Posterior cingulate gyrus (tissue), 11 donors: ENCODE measurements around the gene MACROH2A1.

Experiments used
- DNase-seq, 10 donors: peaks; one replicate each; pipeline versions ENCODE4 v3.0.0 to v3.0.0-alpha.2; 2020 to 2021; ENCODE audit warnings: mixed read lengths in 3 of 10
- intact Hi-C: fragments of 100-400 bp; cut with DNase I; formaldehyde crosslinking; loops from one replicate; pipeline ENCODE4 v1.15.1; 2023

MACROH2A1 gene

GRCh38 chr5:135399794-135400542 is 937 bp upstream of the MACROH2A1 start:
- intact Hi-C loops = no loop called here
- no peak for DNase-seq

- DNase-seq = peak in 3 of 10 donors; percentile 74 to 87 (median 85)
- intact Hi-C loops = no loop called here
Observed at GRCh38 chr5:135398160-135398854, 724 bp downstream of the MACROH2A1 start.

GRCh38 chr5:135397084-135397483 is 1.9 kb downstream of the MACROH2A1 start:
- no peak for DNase-seq
- intact Hi-C loops = no loop called here

- intact Hi-C loops = no loop called here
- no peak for DNase-seq
Observed at GRCh38 chr5:135396459-135397055, 2.5 kb downstream of the MACROH2A1 start.

- intact Hi-C loops = no loop called here
- no peak for DNase-seq
Observed at GRCh38 chr5:135395866-135396265, 3.2 kb downstream of the MACROH2A1 start.

- no peak for DNase-seq
- intact Hi-C loops = no loop called here
Observed at GRCh38 chr5:135395451-135395850, 3.6 kb downstream of the MACROH2A1 start.

DNA sequence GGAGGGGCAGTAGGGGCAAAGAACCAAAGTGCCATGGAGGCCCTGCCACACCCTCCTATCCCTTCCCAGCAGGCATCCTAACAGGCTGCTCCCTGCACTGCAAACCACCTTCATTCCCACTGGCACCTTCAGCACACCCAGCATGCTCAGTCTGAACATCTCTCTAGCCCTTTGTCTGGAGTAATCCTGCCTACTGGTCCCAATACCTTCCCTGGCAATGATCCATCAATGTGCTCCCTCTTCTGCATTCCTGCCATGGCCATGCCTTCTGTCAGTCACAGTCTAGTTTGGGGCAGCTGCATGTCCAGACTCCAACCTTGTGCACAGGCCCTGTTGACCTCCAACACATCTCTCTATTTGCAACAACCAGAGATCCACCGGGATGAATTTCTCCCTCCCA is 4.9 kb downstream of the MACROH2A1 start:
- intact Hi-C loops = no loop called here
- no peak for DNase-seq

DNA sequence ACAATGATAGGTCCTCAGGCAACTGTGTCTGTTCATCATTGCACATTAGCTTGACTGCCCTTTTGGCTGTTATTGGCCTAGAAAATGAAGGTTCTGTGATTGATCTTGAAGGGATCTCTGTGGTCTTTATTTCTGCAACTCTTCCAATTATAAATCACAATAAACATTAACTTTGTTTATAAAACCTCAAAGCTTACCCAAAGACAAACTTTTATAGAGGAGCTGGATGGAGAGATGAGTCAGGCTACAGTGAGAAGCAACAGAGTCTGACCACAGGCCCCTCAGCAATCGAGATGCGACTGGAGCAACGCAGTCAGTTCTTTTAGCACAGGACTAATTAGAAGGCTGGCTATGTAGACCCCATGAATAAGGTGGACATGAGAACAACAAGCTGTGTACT is 5.3 kb downstream of the MACROH2A1 start:
- no peak for DNase-seq
- intact Hi-C loops = no loop called here

GRCh38 chr5:135393229-135393628 is 5.8 kb downstream of the MACROH2A1 start:
- intact Hi-C loops = no loop called here
- no peak for DNase-seq

DNA sequence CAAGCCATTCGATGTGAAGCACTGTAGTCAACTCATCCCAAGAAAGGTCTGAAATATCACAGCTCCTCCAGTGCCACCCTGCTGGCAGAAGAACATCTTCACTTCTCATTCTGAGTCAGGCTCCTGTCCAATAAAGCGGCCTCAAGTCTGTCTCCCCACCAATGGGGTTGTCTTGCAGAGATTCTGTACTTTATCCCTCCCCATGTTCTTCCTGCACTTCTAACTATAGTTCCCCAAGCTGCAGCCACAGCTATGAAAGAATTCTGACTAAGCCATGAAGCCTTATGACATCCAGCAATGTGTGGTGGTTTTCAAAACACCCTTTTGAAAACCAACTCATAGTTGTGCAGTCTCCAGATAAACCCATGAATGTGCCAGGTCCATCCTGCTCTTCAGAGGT is 6.8 kb downstream of the MACROH2A1 start:
- intact Hi-C loops = no loop called here
- DNase-seq = no peak

DNA sequence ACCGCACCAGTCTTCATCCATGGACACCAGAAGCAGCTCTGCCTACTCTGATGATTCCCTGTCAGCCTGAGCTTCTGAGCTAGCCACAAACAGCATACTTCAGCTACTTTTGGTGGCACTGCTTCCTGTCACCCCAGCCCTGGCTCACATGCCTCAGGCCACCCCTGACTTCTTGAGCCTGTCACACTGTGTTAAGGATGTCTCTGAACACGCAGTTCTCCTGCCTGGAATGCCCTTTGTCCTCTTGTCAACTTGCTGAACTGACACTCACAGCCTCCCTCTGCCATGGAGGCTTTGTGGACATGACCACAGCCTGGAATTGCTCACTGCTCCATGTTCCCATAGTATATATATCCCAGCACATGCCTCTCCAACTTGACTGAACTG is 7.2 kb downstream of the MACROH2A1 start:
- intact Hi-C loops = no loop called here
- DNase-seq = no peak

GRCh38 chr5:135391116-135391868 is 7.7 kb downstream of the MACROH2A1 start:
- DNase-seq = no peak
- intact Hi-C loops = no loop called here

DNA sequence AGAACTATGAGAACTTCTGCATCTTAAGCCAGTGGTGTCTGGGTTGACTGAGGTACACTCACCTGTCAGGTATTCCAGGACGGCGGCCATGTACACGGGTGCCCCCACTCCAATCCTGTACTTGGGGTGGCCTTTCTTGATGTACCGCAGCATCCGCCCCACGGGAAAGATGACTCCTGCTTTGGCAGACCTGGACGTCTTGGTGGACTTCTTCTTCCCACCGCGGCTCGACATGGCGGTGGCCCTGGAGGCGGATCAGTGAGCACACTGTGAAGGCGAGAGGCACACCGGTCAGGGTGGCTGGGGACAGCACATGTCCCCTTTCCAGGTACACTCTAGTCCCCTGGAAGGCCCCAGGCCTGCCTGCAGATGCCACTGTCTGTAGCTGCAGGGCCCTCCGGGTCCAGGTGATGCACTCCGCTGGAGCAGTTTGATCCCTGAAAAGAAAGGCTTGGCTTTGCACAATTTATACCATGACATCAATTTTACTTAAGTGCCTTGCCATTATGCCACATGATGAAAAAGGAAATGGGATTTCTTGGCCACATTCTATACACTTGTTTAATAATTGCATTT is 10.1 kb downstream of the MACROH2A1 start:
- intact Hi-C loops = no loop called here
- peak in 1 of 10 donors; percentile 85 for DNase-seq

- DNase-seq = no peak
- intact Hi-C loops = no loop called here
Observed at GRCh38 chr5:135387629-135387960, 11.4 kb downstream of the MACROH2A1 start.

DNA sequence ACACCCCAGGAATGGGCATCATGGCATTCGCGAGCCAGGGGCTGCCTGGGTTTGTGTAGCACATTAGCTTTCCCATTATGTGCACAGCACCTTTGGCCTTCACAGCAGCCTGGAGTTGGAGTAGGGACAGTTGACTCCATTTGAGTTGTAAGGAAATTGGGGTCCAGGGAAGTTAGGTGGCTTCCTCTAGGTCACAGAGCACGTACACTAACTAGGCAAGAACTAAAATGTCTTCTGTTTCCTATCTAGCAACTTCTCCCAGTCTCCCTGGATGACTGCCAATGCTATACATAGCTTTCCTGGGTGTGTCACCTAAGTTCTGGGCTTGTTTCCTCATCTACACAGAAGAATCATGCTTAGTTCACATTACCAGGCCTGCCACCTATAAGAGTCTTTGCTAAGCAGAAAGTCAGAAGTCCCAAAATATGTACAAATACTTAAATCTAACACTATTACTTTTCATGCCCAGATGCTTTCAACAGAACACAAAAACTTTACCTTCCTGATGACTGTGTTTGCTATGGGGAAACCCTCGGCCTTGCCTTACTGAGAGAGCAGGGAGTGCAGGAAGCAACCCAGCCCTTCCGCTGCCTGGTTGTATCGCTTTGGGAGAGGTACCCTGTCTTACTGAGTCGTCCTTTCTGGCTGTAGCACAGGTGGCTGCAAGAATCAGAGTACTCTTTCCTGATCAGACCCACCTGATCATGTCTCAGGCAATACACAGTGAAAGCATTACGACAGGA is 12.0 kb downstream of the MACROH2A1 start:
- intact Hi-C loops = no loop called here
- DNase-seq = no peak

DNA sequence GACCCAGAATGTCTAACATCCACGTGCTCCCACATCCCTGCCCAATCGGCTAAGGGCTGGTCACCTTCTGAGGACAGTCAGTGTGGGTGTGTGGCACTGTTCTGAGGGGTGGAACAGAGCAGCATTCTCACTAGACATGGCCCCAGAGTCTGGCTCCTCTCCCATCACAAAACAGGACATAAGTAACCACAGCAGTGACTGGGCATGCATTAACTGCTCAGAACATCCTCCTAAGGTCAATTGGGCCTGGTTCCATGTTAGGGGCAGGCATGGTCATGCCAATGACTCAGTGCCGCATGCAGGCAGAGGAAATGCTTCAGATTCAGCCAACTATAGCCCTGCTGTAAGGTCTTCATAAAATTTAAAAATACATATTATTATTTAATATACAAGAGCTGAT is 12.9 kb downstream of the MACROH2A1 start:
- intact Hi-C loops = no loop called here
- no peak for DNase-seq

GRCh38 chr5:135385576-135385975 is 13.5 kb downstream of the MACROH2A1 start:
- no peak for DNase-seq
- intact Hi-C loops = no loop called here

DNA sequence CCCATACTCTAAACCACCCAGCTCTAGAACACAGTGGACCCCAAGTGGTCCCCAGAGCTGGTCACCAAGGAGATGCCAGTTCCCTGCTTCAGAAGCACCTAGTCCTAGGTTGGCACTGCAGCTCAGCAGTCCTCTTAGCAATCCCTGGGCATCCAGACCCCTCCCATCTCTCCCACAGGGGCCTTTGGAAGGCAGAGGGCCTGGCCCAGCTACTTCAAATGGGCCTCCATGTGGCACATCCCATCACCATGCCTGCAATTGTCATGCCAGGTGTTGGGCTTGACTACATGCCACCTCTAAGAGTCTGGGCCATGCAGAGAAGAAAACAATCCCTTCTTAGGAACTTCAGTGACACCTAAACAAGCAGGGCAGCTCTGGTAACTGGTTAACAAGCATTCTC is 14.1 kb downstream of the MACROH2A1 start:
- intact Hi-C loops = no loop called here

GRCh38 chr5:135383803-135384495 is 15.1 kb downstream of the MACROH2A1 start:
- DNase-seq = no peak
- intact Hi-C loops = no loop called here

More for the DNA sequence above, 14.1 kb downstream of the MACROH2A1 start:
- no peak for DNase-seq

DNA sequence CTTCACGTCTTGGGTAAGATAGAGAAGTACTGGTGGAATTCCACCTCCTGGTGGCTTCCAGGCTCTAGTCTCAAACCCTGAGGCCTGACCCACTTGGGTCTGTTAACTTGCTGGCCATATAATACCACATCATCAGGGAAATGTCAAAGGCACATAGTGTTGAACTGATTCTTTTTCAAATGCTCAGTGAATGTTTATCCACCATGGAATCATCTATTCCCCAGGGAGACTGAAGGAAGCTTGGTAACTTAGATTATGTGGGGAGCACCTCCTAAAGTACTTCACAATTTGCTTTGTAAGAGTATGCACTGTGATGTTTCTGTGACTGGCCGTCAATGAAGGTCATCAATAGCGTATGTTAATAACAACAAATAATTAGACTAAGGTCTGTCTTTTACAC is 16.1 kb downstream of the MACROH2A1 start:
- DNase-seq = no peak
- intact Hi-C loops = no loop called here
